ENCODE results near the gene KDM4F.
"Not testable (repeated sequence)": the region's sequence is repeated elsewhere in the genome, so short reads cannot be mapped to it uniquely, and the experiment has no call there.

The KDM4F gene

DNA sequence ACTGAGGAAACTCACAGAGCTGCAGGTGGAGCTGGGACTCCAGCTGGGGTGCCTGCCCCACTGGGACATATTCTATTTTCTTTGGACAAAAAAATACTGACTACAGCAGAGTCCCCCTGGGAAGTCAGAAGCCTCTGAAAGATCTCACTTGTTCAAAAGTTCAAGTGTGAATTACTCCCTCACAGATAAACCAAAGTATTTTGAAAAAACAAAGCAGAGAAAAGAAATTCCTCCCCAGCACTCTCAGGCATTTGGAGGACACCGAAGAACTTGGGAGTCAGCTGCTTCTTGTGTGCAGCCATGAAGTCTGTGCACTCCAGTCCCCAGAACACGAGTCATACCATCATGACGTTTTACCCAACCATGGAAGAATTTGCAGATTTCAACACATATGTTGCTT lies at the start of gene KDM4F:
TSS of gene KDM4F (plus strand) at position 301 of the 400 bp plus-strand sequence.
- not testable (repeated sequence) for DNase-seq (ENCODE audit: low spot score)

- DNase-seq (ENCODE audit: low spot score) = no peak
Measured at GRCh38 chr11:95003716-95004115, 45.5 kb upstream of the KDM4F start.

- DNase-seq (ENCODE audit: low spot score) = no peak
Measured at GRCh38 chr11:95005642-95006041, 43.6 kb upstream of the KDM4F start.

GRCh38 chr11:95011376-95011775 lies 37.8 kb upstream of the KDM4F start:
- DNase-seq (ENCODE audit: low spot score) = no peak

- no peak for DNase-seq (ENCODE audit: low spot score)
Measured at GRCh38 chr11:95014184-95014821, 34.9 kb upstream of the KDM4F start.

GRCh38 chr11:95016139-95016538 lies 33.1 kb upstream of the KDM4F start:
- no peak for DNase-seq (ENCODE audit: low spot score)

DNA sequence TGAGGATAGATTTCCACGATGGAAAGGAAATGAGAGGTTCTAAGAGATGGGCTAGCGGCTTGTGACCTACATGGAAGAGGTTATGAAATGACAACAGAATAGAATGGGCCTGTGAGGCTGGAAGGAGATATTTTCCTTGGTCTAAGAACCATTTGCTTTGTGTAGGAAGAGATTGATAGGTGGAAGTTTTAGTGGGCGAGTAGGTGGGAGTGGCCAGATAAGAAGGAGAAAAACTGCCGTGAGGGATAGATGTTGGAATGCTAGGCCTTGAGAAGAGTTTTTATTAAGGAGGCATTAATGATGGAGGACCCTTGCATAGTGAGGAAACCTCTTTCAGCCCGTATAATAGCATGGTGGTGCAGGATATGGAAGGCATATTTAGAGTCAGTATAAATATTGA lies 27.8 kb upstream of the KDM4F start:
- DNase-seq (ENCODE audit: low spot score) = not testable (repeated sequence)

DNA sequence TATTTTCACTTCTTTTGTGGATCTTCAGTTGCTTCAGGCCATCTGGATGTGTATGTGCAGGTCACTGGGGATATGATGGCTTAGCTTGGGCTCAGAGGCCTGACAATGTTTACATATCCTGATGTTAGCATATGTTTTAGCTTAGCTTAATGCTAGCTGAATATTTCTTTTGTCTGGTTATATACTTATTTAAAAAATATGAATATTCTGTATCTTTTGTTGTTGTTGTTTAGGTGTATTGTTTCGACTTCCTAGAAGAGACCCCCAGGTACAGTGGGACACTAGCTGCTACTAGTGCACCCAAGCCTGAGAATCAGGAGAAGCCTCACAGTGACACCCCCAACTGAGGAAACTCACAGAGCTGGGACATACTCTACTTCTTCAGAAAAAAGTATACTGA lies 24.3 kb upstream of the KDM4F start, which contains the start of gene KDM4E:
TSS of gene KDM4E (plus strand) at position 301 of the 400 bp plus-strand sequence. CDS start 300 bp downstream, outside the sequence.
- no peak for DNase-seq (ENCODE audit: low spot score)

GRCh38 chr11:95025594-95025993 lies 23.6 kb upstream of the KDM4F start:
- not testable (repeated sequence) for DNase-seq (ENCODE audit: low spot score)

DNA sequence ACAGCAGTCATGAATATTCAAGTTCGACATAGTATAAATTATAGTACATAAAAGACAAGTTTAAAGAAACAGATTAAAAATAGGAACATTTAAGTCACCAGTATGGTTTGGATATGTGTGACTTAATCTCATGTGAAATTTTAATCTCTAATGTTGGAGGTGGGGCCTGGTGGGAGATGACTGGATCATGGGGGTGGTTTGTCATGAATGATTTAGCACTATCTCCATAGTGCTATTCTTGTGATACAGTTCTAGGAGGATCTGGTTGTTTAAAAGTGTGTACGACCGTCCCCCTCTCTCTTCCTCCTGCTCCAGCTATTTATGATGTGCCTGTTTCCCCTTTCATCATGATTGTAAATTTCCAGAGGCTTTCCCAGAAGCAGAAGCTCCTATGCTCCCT lies 20.9 kb upstream of the KDM4F start:
- no peak for DNase-seq (ENCODE audit: low spot score)

DNA sequence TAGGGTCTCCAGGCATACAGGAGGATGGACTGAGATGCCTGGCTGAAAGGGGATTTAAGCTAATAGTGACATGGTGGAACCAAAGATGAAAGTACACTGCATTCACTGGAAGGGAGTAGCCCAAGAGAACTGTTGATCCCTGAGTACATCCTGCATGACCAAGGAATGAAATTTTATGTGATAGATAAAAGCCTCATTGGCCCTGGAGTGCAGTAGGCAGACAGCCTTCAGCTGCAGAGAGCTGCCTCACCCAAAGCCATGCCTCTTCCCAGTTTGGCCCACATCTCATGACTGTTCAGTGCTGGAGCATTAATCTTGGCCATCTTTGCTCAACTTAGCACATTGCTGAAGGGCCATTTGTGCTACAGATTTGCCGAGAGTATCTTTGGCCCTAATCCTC lies 16.2 kb upstream of the KDM4F start:
- no peak for DNase-seq (ENCODE audit: low spot score)

GRCh38 chr11:95035316-95035715 lies 13.9 kb upstream of the KDM4F start:
- no peak for DNase-seq (ENCODE audit: low spot score)

DNA sequence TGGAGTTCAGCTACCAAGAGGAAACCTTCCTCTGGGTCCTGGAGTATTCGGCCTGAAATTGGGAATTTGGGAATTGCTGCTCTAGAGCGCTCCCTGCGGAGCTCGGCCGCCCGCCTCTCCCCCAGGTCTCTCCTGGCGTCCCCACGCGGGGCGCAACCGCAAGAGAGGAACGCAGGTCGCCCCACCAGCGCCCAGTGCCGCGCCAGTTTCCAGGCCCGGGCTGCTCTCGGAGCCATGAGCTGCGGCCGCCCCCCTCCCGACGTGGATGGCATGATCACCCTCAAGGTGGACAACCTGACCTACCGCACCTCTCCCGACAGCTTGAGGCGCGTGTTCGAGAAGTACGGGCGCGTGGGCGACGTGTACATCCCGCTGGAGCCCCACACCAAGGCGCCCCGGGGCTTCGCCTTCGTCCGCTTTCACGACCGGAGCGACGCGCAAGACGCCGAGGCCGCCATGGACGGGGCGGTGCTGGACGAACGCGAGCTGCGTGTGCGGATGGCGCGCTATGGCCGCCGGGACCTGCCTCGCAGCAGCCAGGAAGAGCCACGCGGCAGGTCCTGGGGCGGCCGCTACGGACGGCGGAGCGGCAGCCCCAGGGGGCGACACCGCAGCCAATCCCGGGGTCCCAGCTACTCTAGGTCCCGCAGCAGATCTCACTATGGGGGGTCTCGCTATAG lies 11.7 kb upstream of the KDM4F start:
- DNase-seq (ENCODE audit: low spot score) = not testable (repeated sequence)

DNA sequence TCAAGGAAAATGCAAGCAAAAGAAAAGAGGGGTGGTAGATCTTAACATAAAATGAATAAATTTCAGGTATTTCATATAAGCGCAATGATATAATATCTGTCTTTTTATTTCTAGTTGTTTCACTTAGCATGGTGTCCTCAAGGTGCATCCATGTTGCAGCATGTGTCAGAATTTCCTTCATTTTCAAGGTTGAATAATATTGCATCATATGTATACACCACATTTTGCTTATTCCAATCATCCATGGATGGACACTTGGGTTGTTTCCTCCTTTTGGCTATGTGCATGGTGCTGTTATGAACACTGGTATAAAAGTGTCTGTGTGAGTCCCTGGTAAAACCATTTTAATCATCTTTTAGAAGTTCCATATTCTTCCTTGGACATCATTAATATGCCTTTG lies 7.0 kb upstream of the KDM4F start:
- DNase-seq (ENCODE audit: low spot score) = no peak

GRCh38 chr11:95042906-95043305 lies 6.3 kb upstream of the KDM4F start:
- no peak for DNase-seq (ENCODE audit: low spot score)

DNA sequence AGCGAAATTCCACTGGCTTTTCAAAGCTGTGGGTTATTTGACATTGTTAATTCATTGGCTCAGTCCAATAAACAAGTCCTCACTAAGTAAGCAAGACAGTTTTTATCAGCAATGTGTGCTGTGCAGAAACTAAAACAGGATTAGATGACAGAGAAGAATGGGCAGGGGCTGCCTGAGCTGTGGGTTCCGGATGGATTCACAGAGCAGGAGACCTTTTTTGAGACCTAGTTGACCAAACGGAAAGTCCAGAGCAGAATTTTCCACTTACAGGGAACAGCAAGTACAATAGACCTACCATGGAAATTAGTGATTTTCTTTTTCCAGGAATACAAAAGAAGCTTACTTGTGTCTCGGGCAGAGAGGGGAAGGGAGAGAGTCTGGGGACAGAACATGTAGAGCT lies 5.2 kb upstream of the KDM4F start:
- no peak for DNase-seq (ENCODE audit: low spot score)

- DNase-seq (ENCODE audit: low spot score) = no peak
Measured at GRCh38 chr11:95045812-95046211, 3.4 kb upstream of the KDM4F start.

DNA sequence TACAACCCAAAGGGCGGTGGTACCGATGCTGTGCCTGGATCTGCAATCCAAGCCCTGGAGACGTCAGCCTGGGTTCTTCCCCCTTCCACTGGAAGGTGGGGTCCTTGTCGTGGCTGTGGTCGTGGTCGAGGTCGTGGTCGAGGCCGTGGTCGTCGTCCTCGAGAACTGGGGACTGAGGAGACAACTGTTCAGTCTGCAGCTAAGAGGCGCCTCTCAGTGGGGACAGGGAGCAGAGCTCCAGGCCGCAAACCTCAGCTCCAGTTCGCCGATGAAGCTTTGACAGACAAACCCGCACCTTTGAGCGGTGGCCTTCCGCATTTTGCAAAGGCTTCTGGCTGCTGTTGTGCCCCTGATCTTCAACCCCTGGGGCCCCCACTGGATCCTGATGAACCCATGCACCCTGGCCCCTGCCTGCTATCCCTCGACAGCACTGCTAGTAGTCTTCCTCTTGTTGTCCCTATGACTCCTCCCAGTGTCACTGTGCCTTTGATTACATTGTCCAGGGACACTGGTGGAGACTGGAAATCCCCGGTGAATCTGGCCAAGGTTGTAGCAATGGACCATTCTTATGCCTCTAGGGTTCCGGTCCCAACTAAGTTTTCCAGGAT lies 1.5 kb downstream of the KDM4F start:
- DNase-seq (ENCODE audit: low spot score) = no peak

DNA sequence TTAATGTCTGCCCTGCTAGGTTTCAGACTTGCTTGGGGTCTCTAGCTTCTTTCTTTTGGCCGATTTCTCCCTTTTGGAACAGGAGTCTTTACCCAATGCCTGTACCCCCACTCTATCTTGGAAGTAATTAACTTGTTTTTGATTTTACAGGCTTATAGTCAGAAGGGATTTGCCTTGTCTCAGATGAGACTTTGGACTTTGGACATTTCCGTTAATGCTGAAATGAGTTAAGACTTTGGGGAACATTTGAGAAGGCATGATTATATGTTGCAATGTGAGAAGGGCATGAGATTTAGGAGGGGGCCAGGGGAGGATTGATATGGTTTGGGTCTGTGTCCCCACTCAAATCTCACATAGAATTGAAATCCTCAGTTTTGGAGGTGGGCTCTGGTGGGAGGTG lies 5.1 kb downstream of the KDM4F start:
- no peak for DNase-seq (ENCODE audit: low spot score)

DNA sequence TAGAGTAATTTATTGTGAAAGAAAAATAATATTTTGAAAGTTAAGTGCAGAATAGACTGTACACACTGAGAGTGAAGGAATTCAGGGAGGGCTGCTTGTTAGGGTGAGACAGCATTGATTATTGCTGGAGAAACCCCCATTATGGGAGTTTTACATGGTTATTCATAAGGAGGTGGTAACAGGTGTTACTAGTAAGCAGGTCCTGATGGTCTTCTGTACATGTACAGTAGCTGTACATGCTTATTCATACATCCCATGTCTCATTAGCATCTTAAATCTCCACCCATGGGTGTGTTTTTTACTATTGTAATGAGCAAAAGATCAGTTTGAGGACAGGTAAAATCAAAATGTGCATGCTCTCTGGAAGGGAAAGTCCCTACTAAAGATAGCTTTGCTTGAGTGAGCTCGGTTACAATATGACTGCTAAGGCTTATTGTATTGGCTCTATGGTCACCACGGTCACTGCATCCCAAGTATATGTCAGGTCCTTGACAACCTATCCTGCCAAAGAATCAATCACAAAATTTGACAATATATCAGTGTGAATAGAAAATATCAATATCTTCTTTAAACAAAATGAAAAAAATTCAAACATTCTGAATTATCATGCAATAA lies 6.2 kb downstream of the KDM4F start:
- no peak for DNase-seq (ENCODE audit: low spot score)

- DNase-seq (ENCODE audit: low spot score) = no peak
Measured at GRCh38 chr11:95057959-95058358, 8.7 kb downstream of the KDM4F start.

GRCh38 chr11:95058621-95059020 lies 9.4 kb downstream of the KDM4F start:
- no peak for DNase-seq (ENCODE audit: low spot score)

DNA sequence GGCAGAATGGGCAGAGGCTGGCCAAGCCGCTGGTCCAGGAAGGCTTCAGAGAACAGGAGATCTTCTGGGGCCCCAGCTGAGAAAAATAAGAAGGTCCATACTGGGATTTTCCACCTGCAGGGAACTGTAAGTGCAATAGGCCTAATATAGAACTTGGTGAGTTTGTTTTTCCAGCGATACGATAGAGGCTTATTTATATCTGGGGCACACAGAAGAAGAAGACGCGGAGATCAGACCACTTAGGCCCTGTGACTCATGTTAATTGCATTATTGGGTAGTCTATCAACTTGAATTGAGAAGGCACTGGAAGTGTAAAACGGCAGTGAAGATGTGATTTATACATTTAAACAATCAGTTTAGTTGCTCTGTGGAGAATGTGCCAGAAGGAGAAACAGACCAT lies 9.8 kb downstream of the KDM4F start:
- DNase-seq (ENCODE audit: low spot score) = no peak
